ENCODE data around the gene AP1S1. TPM values are rescaled to one million over a fixed set of nuclear protein-coding genes. Genes with fewer than 3 reads are reported as not detected.

The AP1S1 gene
- total and polyA plus RNA-seq, 2 donors (not counting 3 experiments of a cell fraction or from before 2014, with no cell fraction given): 93.3 to 106 TPM

GRCh38 chr7:101206665-101207042 lies 52.4 kb downstream of the AP1S1 start:
- intact Hi-C loops (cut with micrococcal nuclease): no loop called here
- no peaks in the 10 kb centered on the region for H4K20me1 ChIP-seq (replicated peaks; ENCODE audit: control insufficient read depth, extremely low read depth, insufficient read depth, low read length)
- TF ChIP-seq FOS (IDR thresholded peaks at IDR 0.05; ENCODE audit: borderline replicate concordance, insufficient read depth, low read length) (no peak), GATA2 (IDR thresholded peaks at IDR 0.05; ENCODE audit: insufficient read depth, insufficient read length, low read depth, low read length) (no peak), EZH2 (IDR thresholded peaks at IDR 0.05; ENCODE audit: borderline replicate concordance, low read depth, low read length, severe bottlenecking) (no peak), CTCF (IDR thresholded peaks at IDR 0.05; ENCODE audit: extremely low read depth in 1 of 2, insufficient read depth in 1 of 2, low read depth in 1 of 2, low read length in 2 of 2) (no peak), JUN (IDR thresholded peaks at IDR 0.05; ENCODE audit: borderline replicate concordance, insufficient read depth, insufficient read length, low read depth) (no peak), POLR2AphosphoS5 (IDR thresholded peaks at IDR 0.05; ENCODE audit: insufficient read depth, low read depth, low read length) (no peak), POLR2A (IDR thresholded peaks at IDR 0.05; ENCODE audit: low read depth, low read length) (no peak), MYC (IDR thresholded peaks at IDR 0.05; ENCODE audit: low read depth, low read length) (no peak), MAX (IDR thresholded peaks at IDR 0.05; ENCODE audit: insufficient read depth, insufficient read length) (no peak)
- H3K27ac ChIP-seq (ENCODE audit: insufficient read depth, low read depth, low read length): no peak overlapping the region
- dilution Hi-C loops (cut with MboI; ENCODE audit: extremely low pct_ligation_motif_present, low sequenced_read_pairs): no loop called here
- no peak overlapping the region for H3K4me2 ChIP-seq (ENCODE audit: insufficient read depth, low read length)
- no peaks in the 10 kb centered on the region for H3K79me2 ChIP-seq (ENCODE audit: control insufficient read depth, insufficient read depth, low read length)
- no peak overlapping the region for H3K9ac ChIP-seq (replicated peaks; ENCODE audit: extremely low read depth, insufficient read depth, low read length)
- POLR2A ChIA-PET: no interaction called here
- BruUV-seq (replicated peaks): no TSS peak
- H3K9me1 ChIP-seq (replicated peaks; ENCODE audit: control insufficient read depth, extremely low read depth, insufficient read depth, low read length): no peaks in the 10 kb centered on the region
- FAIRE-seq (peak; percentile 67), DNase-seq (ENCODE audit: low read depth, low spot score) (no peak)
- H3K4me3 ChIP-seq (replicated peaks in 1 of 3; ENCODE audit: insufficient read depth in 1 of 3, low read depth in 1 of 3, low read length in 3 of 3): no peak overlapping the region
- no peak overlapping the region for H2AFZ ChIP-seq (ENCODE audit: low read depth, low read length)
- peaks cover 5% of the 10 kb centered on the region for H3K4me1 ChIP-seq (ENCODE audit: control insufficient read depth, extremely low read depth, insufficient read depth, low read length)
- no peaks in the 10 kb centered on the region for H3K9me3 ChIP-seq (replicated peaks; ENCODE audit: control insufficient read depth, insufficient read depth, low read length)
- peaks cover 8 to 26% of the 10 kb centered on the region in 2 experiments for H3K36me3 ChIP-seq (ENCODE audit: control insufficient read depth in 2 of 2, extremely low read depth in 1 of 2, insufficient read depth in 2 of 2, low read length in 2 of 2)
- CTCF ChIA-PET: no interaction called here
- H3K27me3 ChIP-seq (ENCODE audit: control insufficient read depth in 2 of 2, insufficient read depth in 2 of 2, low read length in 2 of 2): peaks cover 14 to 18% of the 10 kb centered on the region in 2 experiments

All from endothelial cell of umbilical vein (primary cell).